ENCODE results near the gene DOK5. TPM values are rescaled to one million over a fixed set of nuclear protein-coding genes. Genes with fewer than 3 reads are reported as not detected.

Gene DOK5
- total RNA-seq, 6 experiments from 2014 or later, result 0.14 TPM; not detected in 5

- Mint-ChIP-seq H3K27me3 (ENCODE audit: insufficient read depth) (no peaks in the 10 kb centered on the region), H3K4me3 (no peak overlapping the region), H3K9me3 (peaks cover 34% of the 10 kb centered on the region), H3K4me1 (ENCODE audit: low read depth) (no peaks in the 10 kb centered on the region), H3K27ac (no peak overlapping the region), H3K36me3 (ENCODE audit: low read depth) (no peaks in the 10 kb centered on the region)
- TF ChIP-seq, protein P1, sequence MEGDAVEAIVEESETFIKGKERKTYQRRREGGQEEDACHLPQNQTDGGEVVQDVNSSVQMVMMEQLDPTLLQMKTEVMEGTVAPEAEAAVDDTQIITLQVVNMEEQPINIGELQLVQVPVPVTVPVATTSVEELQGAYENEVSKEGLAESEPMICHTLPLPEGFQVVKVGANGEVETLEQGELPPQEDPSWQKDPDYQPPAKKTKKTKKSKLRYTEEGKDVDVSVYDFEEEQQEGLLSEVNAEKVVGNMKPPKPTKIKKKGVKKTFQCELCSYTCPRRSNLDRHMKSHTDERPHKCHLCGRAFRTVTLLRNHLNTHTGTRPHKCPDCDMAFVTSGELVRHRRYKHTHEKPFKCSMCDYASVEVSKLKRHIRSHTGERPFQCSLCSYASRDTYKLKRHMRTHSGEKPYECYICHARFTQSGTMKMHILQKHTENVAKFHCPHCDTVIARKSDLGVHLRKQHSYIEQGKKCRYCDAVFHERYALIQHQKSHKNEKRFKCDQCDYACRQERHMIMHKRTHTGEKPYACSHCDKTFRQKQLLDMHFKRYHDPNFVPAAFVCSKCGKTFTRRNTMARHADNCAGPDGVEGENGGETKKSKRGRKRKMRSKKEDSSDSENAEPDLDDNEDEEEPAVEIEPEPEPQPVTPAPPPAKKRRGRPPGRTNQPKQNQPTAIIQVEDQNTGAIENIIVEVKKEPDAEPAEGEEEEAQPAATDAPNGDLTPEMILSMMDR (IDR thresholded peaks at IDR 0.05), result no peak
- DNase-seq, result no peak
Observed at GRCh38 chr20:54557806-54558590, 82.6 kb downstream of the DOK5 start.

DNA sequence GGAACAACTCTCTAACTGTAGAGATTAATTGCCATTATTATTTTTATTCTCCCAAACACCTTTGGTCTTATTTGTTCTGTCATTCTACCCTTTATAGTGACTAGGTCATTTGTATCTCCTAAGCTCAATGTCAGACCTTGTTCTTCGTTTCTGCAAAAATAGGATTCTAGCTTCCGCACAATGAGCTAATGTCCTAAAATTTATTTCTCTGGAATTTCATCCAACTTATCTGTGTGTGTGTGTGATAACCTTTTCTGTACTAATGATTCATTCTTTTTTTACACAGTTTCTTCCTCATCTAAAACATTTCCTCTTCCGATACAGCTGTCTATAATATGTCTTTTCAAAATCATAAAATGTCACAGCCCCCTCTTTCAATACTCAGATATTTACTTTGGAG lies 84.5 kb downstream of the DOK5 start:
- Mint-ChIP-seq H3K27me3 (ENCODE audit: insufficient read depth) (no peaks in the 10 kb centered on the region; the same call in 1 of the 2 replicates), H3K36me3 (ENCODE audit: low read depth) (0 out of 2 replicates have a peak, but pooled peaks cover 5% of the 10 kb centered on the region), H3K9me3 (peaks cover 37% of the 10 kb centered on the region), H3K4me1 (ENCODE audit: low read depth) (no peaks in the 10 kb centered on the region), H3K27ac (no peak overlapping the region), H3K4me3 (no peak overlapping the region)
- DNase-seq, result no peak
- TF ChIP-seq, protein P1 (IDR thresholded peaks at IDR 0.05), result no peak

DNA sequence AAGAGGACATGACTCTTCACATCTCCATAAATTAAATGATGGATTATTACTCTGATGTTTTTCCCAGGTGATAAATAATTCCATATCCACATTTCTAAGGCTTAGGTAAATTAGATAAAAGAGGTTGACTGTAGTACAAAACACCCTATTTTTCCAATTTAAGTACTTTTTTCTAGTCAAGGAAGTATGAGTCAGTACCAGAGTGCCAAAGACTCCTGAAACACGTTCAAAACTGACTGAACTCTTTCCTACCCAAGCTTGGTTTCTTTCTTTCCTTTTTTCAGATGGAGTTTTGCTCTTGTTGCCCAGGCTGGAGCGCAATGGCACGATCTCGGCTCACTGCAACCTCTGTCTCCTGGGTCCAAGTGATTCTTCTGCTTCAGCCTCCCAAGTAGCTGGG lies 85.0 kb downstream of the DOK5 start:
- Mint-ChIP-seq H3K36me3 (ENCODE audit: low read depth) (0 out of 2 replicates have a peak, but pooled peaks cover 5% of the 10 kb centered on the region), H3K27ac (no peak overlapping the region), H3K27me3 (ENCODE audit: insufficient read depth) (no peaks in the 10 kb centered on the region; the same call in 1 of the 2 replicates), H3K4me1 (ENCODE audit: low read depth) (no peaks in the 10 kb centered on the region), H3K9me3 (peaks cover 38% of the 10 kb centered on the region), H3K4me3 (no peak overlapping the region)
- no peak for DNase-seq
- TF ChIP-seq, protein P1 (IDR thresholded peaks at IDR 0.05), result no peak

- H3K9me3 Mint-ChIP-seq, result peaks cover 28% of the 10 kb centered on the region
- no peaks in the 10 kb centered on the region; the same call in 1 of the 2 replicates for H3K27me3 Mint-ChIP-seq (ENCODE audit: insufficient read depth)
- DNase-seq, result no peak
- no peak overlapping the region for H3K4me3 Mint-ChIP-seq
- H3K4me1 Mint-ChIP-seq (ENCODE audit: low read depth), result no peaks in the 10 kb centered on the region
- 0 out of 2 replicates have a peak, but pooled peaks cover 5% of the 10 kb centered on the region for H3K36me3 Mint-ChIP-seq (ENCODE audit: low read depth)
- H3K27ac Mint-ChIP-seq, result no peak overlapping the region
- TF ChIP-seq, protein P1 (IDR thresholded peaks at IDR 0.05), result no peak
Observed at GRCh38 chr20:54565255-54565654, 89.9 kb downstream of the DOK5 start.

DNA sequence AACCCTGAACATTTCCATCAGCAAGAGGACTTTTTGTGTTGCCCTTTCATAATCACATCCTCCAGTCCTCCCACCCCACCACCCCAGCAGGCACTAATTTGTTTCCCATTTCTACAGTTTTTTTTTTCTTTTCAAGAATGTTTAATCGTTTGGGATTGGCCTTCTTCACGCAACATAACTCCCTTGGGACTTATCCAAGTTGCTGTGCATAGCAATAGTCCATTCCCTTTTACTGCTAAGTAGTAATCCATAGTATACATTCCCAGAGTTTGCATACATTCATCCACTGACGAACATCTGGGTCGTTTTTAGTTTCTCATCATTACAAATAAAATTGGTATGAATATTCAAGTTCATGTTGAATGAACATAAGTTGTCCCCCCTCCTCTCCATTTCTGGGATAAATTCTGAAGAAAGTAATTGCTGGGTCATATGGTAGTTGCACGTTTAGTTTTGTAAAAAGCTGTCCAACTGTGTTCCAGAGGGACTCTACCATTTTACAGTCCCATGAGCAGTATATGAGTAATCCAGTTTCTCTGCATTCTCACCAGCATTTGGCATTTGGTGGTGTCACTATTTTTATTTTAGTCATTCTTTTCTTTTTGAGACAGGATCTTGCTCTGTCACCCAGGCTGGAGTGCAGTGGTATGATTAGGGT lies 90.8 kb downstream of the DOK5 start:
- H3K4me1 Mint-ChIP-seq (ENCODE audit: low read depth), result no peaks in the 10 kb centered on the region
- TF ChIP-seq, protein P1 (IDR thresholded peaks at IDR 0.05), result no peak
- no peaks in the 10 kb centered on the region; the same call in 1 of the 2 replicates for H3K27me3 Mint-ChIP-seq (ENCODE audit: insufficient read depth)
- H3K36me3 Mint-ChIP-seq (ENCODE audit: low read depth), result 0 out of 2 replicates have a peak, but pooled peaks cover 5% of the 10 kb centered on the region
- H3K27ac Mint-ChIP-seq, result no peak overlapping the region
- no peak overlapping the region for H3K4me3 Mint-ChIP-seq
- no peak for DNase-seq
- H3K9me3 Mint-ChIP-seq, result peaks cover 24% of the 10 kb centered on the region
